Stimulated activated CD8-positive, alpha-beta memory T cell treated with anti-CD3 and anti-CD28 coated beads, Interleukin-2, amount 100 ng/mL, for 48 hours (primary cell): ENCODE data around the gene SEMA5B.

Experiments
- DNase-seq, 2 donors: peaks; one replicate each; pipeline ENCODE4 v3.0.0-alpha.2; 2020; ENCODE audit warnings: low read depth in 2 of 2

Gene SEMA5B

GRCh38 chr3:122893754-122894668, 133.6 kb downstream of the SEMA5B start:
- DNase-seq = no peak

GRCh38 chr3:122893282-122893681, 134.3 kb downstream of the SEMA5B start:
- DNase-seq = no peak

GRCh38 chr3:122892118-122892960, 135.2 kb downstream of the SEMA5B start:
- DNase-seq = no peak

- DNase-seq = no peak
Observed at GRCh38 chr3:122890720-122891220, 136.8 kb downstream of the SEMA5B start.

GRCh38 chr3:122890077-122890719, 137.4 kb downstream of the SEMA5B start:
- no peak for DNase-seq

GRCh38 chr3:122886946-122887345, 140.6 kb downstream of the SEMA5B start:
- no peak for DNase-seq

- no peak for DNase-seq
Observed at GRCh38 chr3:122886251-122886650, 141.3 kb downstream of the SEMA5B start.

- no peak for DNase-seq
Observed at GRCh38 chr3:122882361-122882947, 145.1 kb downstream of the SEMA5B start.

- no peak for DNase-seq
Observed at GRCh38 chr3:122880624-122881023, 146.9 kb downstream of the SEMA5B start.

GRCh38 chr3:122880173-122880572, 147.4 kb downstream of the SEMA5B start:
- no peak for DNase-seq

- no peak for DNase-seq
Observed at GRCh38 chr3:122875547-122876127, 151.9 kb downstream of the SEMA5B start.

- DNase-seq = no peak
Observed at GRCh38 chr3:122873741-122874515, 153.6 kb downstream of the SEMA5B start.

GRCh38 chr3:122868322-122868721, 159.2 kb downstream of the SEMA5B start:
- no peak for DNase-seq

GRCh38 chr3:122864498-122864897, 163.1 kb downstream of the SEMA5B start:
- DNase-seq = no peak

- DNase-seq = no peak
Observed at GRCh38 chr3:122862381-122862780, 165.2 kb downstream of the SEMA5B start.
